GM21825 (cell line): ENCODE results near the gene TOP3A.

ENCODE experiments used
- ATAC-seq: cut with Tn5 transposase; IDR thresholded peaks from one replicate; pipeline ENCODE4 v1.9.1; 2021; ENCODE audit warnings: mild to moderate bottlenecking, moderate library complexity; ENCODE audit not compliant: unreplicated experiment

Gene TOP3A

GRCh38 chr17:18234853-18235380 is 79.9 kb downstream of the TOP3A start:
- no peak for ATAC-seq

- ATAC-seq, result no peak
Measured at GRCh38 chr17:18233803-18234518, 80.8 kb downstream of the TOP3A start.

- ATAC-seq, result no peak
Measured at GRCh38 chr17:18231164-18231563, 83.6 kb downstream of the TOP3A start.

- ATAC-seq, result no peak
Measured at GRCh38 chr17:18230288-18231141, 84.3 kb downstream of the TOP3A start.

- ATAC-seq, result no peak
Measured at GRCh38 chr17:18229771-18230170, 85.0 kb downstream of the TOP3A start.

GRCh38 chr17:18229254-18229653 is 85.5 kb downstream of the TOP3A start:
- no peak for ATAC-seq

GRCh38 chr17:18228176-18228682 is 86.6 kb downstream of the TOP3A start:
- no peak for ATAC-seq

GRCh38 chr17:18227635-18228034 is 87.2 kb downstream of the TOP3A start:
- no peak for ATAC-seq

GRCh38 chr17:18226284-18226945 is 88.4 kb downstream of the TOP3A start:
- ATAC-seq, result no peak

GRCh38 chr17:18225642-18226283 is 89.0 kb downstream of the TOP3A start:
- peak; percentile 22 for ATAC-seq

- peak; percentile 76 for ATAC-seq
Measured at GRCh38 chr17:18225121-18225641, 89.6 kb downstream of the TOP3A start, which contains the start of gene LLGL1. Gene LLGL1 (plus strand): TSS chr17:18225635. CDS start chr17:18225683, 48 bp downstream.

- no peak for ATAC-seq
Measured at GRCh38 chr17:18224387-18225120, 90.2 kb downstream of the TOP3A start.

GRCh38 chr17:18224053-18224386 is 90.8 kb downstream of the TOP3A start:
- no peak for ATAC-seq
